ENCODE results near the gene RPP14.

Gene RPP14

GRCh38 chr3:58345457-58345856 is 39.4 kb downstream of the RPP14 start:
- no peak overlapping the region for H3K4me3 ChIP-seq (replicated peaks; ENCODE audit: insufficient read depth, low read length)
- TF ChIP-seq CTCF (IDR thresholded peaks at IDR 0.05; ENCODE audit: insufficient read depth, low read length) = no peak
- TF ChIP-seq SPI1 (IDR thresholded peaks at IDR 0.05; ENCODE audit: borderline replicate concordance, low read depth) = no peak
- no peak for TF ChIP-seq REST (IDR thresholded peaks at IDR 0.05; ENCODE audit: insufficient replicate concordance, low read depth)
- no peak for TF ChIP-seq GABPA (IDR thresholded peaks at IDR 0.05; ENCODE audit: low read depth)
- TF ChIP-seq POLR2AphosphoS5 (IDR thresholded peaks at IDR 0.05; ENCODE audit: low read depth) = no peak
- H3K27ac ChIP-seq (replicated peaks) = peak overlapping the region; percentile 55
- H3K27me3 ChIP-seq (ENCODE audit: insufficient read depth, poor library complexity, severe bottlenecking) = no peaks in the 10 kb centered on the region
- DNase-seq (ENCODE audit: low read depth in 1 of 2, low spot score in 1 of 2) = no peak

GRCh38 chr3:58346368-58346767 is 40.3 kb downstream of the RPP14 start:
- Histone ChIP-seq H3K27ac (replicated peaks) (peak overlapping the region; percentile 55), H3K4me3 (replicated peaks; ENCODE audit: insufficient read depth, low read length) (no peak overlapping the region), H3K27me3 (ENCODE audit: insufficient read depth, poor library complexity, severe bottlenecking) (no peaks in the 10 kb centered on the region)
- DNase-seq (ENCODE audit: low read depth in 1 of 2, low spot score in 1 of 2) = no peak
- TF ChIP-seq POLR2AphosphoS5 (IDR thresholded peaks at IDR 0.05; ENCODE audit: low read depth) = no peak
- TF ChIP-seq CTCF (IDR thresholded peaks at IDR 0.05; ENCODE audit: insufficient read depth, low read length) = no peak
- no peak for TF ChIP-seq REST (IDR thresholded peaks at IDR 0.05; ENCODE audit: insufficient replicate concordance, low read depth)
- no peak for TF ChIP-seq SPI1 (IDR thresholded peaks at IDR 0.05; ENCODE audit: borderline replicate concordance, low read depth)
- TF ChIP-seq GABPA (IDR thresholded peaks at IDR 0.05; ENCODE audit: low read depth) = no peak

- no peak for DNase-seq (ENCODE audit: low read depth in 1 of 2, low spot score in 1 of 2)
- H3K27ac ChIP-seq (replicated peaks) = peak overlapping the region; percentile 98
- no peak for TF ChIP-seq GABPA (IDR thresholded peaks at IDR 0.05; ENCODE audit: low read depth)
- no peak for TF ChIP-seq CTCF (IDR thresholded peaks at IDR 0.05; ENCODE audit: insufficient read depth, low read length)
- TF ChIP-seq POLR2AphosphoS5 (IDR thresholded peaks at IDR 0.05; ENCODE audit: low read depth) = no peak
- TF ChIP-seq REST (IDR thresholded peaks at IDR 0.05; ENCODE audit: insufficient replicate concordance, low read depth) = no peak
- no peak for TF ChIP-seq SPI1 (IDR thresholded peaks at IDR 0.05; ENCODE audit: borderline replicate concordance, low read depth)
Observed at GRCh38 chr3:58347984-58348383, 41.9 kb downstream of the RPP14 start.

More at GRCh38 chr3:58347984-58348383, 41.9 kb downstream of the RPP14 start:
- Histone ChIP-seq H3K4me3 (replicated peaks; ENCODE audit: insufficient read depth, low read length) (no peak overlapping the region), H3K27me3 (ENCODE audit: insufficient read depth, poor library complexity, severe bottlenecking) (no peaks in the 10 kb centered on the region)

Data from HL-60 (cell line).